ENCODE measurements around the gene RNF166. TPM values are rescaled to one million over a fixed set of nuclear protein-coding genes. Genes with fewer than 3 reads are reported as not detected.

The RNF166 gene
- total RNA-seq, 1 experiment from 2014 or later = 26.5 TPM

- H3K9me3 ChIP-seq (ENCODE audit: control insufficient read depth, low read depth, low read length) = no peaks in the 10 kb centered on the region
- H2BK120ac ChIP-seq (ENCODE audit: low read depth, low read length, poor library complexity, severe bottlenecking) = no peak overlapping the region
- no peak overlapping the region for H3K9ac ChIP-seq (ENCODE audit: extremely low read depth, insufficient read length, low read length)
- no peak overlapping the region for H2AK5ac ChIP-seq (ENCODE audit: insufficient read length, low read length)
- no peak overlapping the region for H2BK15ac ChIP-seq (ENCODE audit: low read depth, low read length)
- H3K23me2 ChIP-seq (ENCODE audit: insufficient read length, low read depth, low read length, poor library complexity, severe bottlenecking) = peaks cover 3% of the 10 kb centered on the region
- no peaks in the 10 kb centered on the region for H3K79me2 ChIP-seq (ENCODE audit: insufficient read depth, low read length)
- no peak overlapping the region for H3K4me3 Mint-ChIP-seq
- no peak overlapping the region for H3K56ac ChIP-seq (ENCODE audit: insufficient read length, low read depth, low read length)
- no peaks in the 10 kb centered on the region for H3K9me3 Mint-ChIP-seq
- no peak overlapping the region for H3K18ac ChIP-seq (ENCODE audit: insufficient read length, low read depth, low read length)
- no peaks in the 10 kb centered on the region for H3K4me1 Mint-ChIP-seq
- no peak for TF ChIP-seq CTCF (conservative IDR thresholded peaks at IDR 0.05)
- DNase-seq = no peak
- no peak overlapping the region for H2BK5ac ChIP-seq (ENCODE audit: insufficient read length, low read length)
- H3K23ac ChIP-seq (ENCODE audit: insufficient read length, low read depth, low read length) = no peak overlapping the region
- no peak overlapping the region for H3T11ph ChIP-seq (ENCODE audit: low read length)
- H3K79me1 ChIP-seq (ENCODE audit: insufficient read depth, low read depth, low read length, poor library complexity, severe bottlenecking) = no peaks in the 10 kb centered on the region
- no peak overlapping the region for H3K27ac ChIP-seq (ENCODE audit: insufficient read length, low read depth, low read length)
- no peak overlapping the region for H4K91ac ChIP-seq (ENCODE audit: insufficient read length, low read depth, low read length)
- no peak overlapping the region for H2BK20ac ChIP-seq (ENCODE audit: low read depth, low read length, poor library complexity, severe bottlenecking)
- peaks cover 0 to 15% (median 14%) of the 10 kb centered on the region in 3 experiments; a peak in 4 of 7 replicates for H3K36me3 Mint-ChIP-seq (ENCODE audit: insufficient read depth in 1 of 3, low read depth in 3 of 3)
- H3K27me3 ChIP-seq (ENCODE audit: insufficient read depth, low read length) = no peaks in the 10 kb centered on the region
- H2AFZ ChIP-seq (ENCODE audit: low read length) = no peak overlapping the region
- no peaks in the 10 kb centered on the region for H3K4me1 ChIP-seq (ENCODE audit: insufficient read depth, low read length)
- no peak overlapping the region for H3K4ac ChIP-seq (ENCODE audit: low read depth, low read length)
- H2BK12ac ChIP-seq (ENCODE audit: insufficient read length, low read depth, low read length) = no peak overlapping the region
- no CpG with 5 or more reads among the region's 47 CpGs for WGBS (ENCODE audit: extremely low coverage, insufficient read length, low lambda C conversion rate)
- H4K5ac ChIP-seq (ENCODE audit: insufficient read length, low read depth, low read length) = no peak overlapping the region
- no peak overlapping the region for H4K8ac ChIP-seq (replicated peaks; ENCODE audit: insufficient read length, low read depth, low read length)
- no peak overlapping the region for H3K4me2 ChIP-seq (ENCODE audit: insufficient read depth, insufficient read length, low read length)
- no peak overlapping the region for H3K27ac Mint-ChIP-seq
- no peaks in the 10 kb centered on the region for H3K27me3 Mint-ChIP-seq (ENCODE audit: low read depth)
- no peak overlapping the region for H3K14ac ChIP-seq (ENCODE audit: insufficient read depth, low read length)
- H4K20me1 ChIP-seq (ENCODE audit: control insufficient read depth, insufficient read depth, insufficient read length) = no peaks in the 10 kb centered on the region
These were observed 8.9 kb downstream of the RNF166 start for GRCh38 chr16:88697116-88697830.

Data from H9 (cell line).